ENCODE results near the gene VDAC1.
"Not testable (repeated sequence)": the region's sequence is repeated elsewhere in the genome, so short reads cannot be mapped to it uniquely, and the experiment has no call there.

The VDAC1 gene

DNA sequence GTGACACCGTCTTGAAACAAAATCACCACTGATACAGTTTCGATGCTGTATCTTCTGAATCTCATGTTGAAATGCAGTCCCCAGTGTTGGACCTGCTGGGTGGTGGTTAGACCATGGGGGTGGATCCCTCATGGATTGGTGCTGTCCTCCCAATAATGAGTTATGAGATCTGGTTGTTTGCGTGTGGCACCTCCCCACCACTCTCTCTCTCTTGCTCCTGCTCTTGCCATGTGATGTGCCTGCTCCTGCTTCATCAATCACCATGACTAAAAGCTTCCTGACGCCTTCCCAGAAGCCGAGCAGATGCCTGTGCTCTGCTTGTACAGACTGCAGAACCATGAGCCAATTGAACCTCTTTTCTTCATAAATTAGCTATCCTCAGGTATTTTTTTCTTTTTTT is 21.1 kb downstream of the VDAC1 start:
- TF ChIP-seq, protein P1, sequence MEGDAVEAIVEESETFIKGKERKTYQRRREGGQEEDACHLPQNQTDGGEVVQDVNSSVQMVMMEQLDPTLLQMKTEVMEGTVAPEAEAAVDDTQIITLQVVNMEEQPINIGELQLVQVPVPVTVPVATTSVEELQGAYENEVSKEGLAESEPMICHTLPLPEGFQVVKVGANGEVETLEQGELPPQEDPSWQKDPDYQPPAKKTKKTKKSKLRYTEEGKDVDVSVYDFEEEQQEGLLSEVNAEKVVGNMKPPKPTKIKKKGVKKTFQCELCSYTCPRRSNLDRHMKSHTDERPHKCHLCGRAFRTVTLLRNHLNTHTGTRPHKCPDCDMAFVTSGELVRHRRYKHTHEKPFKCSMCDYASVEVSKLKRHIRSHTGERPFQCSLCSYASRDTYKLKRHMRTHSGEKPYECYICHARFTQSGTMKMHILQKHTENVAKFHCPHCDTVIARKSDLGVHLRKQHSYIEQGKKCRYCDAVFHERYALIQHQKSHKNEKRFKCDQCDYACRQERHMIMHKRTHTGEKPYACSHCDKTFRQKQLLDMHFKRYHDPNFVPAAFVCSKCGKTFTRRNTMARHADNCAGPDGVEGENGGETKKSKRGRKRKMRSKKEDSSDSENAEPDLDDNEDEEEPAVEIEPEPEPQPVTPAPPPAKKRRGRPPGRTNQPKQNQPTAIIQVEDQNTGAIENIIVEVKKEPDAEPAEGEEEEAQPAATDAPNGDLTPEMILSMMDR (IDR thresholded peaks at IDR 0.05; ENCODE audit: extremely low read depth, missing control alignments), result no peak
- no peak for DNase-seq (ENCODE audit: low spot score)

DNA sequence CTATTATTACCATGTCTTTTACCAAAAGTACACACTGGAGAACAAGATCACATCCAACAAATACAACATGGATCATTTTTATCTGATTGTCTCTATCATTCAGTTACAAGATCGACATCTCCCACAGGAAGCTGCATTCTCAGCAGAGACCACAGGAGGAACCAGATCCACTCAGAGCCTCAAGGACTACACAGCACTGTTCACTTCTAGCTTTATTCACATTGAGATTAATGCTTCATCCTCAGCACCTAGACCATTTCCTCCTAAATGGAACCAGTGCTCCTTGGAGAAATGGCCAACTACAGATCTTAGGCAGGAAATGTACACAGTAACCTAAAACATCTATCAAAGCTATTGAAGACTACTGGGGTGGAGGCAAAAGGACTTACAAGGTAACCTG is 23.1 kb downstream of the VDAC1 start:
- DNase-seq (ENCODE audit: low spot score), result no peak
- TF ChIP-seq, protein P1 (IDR thresholded peaks at IDR 0.05; ENCODE audit: extremely low read depth, missing control alignments), result no peak

DNA sequence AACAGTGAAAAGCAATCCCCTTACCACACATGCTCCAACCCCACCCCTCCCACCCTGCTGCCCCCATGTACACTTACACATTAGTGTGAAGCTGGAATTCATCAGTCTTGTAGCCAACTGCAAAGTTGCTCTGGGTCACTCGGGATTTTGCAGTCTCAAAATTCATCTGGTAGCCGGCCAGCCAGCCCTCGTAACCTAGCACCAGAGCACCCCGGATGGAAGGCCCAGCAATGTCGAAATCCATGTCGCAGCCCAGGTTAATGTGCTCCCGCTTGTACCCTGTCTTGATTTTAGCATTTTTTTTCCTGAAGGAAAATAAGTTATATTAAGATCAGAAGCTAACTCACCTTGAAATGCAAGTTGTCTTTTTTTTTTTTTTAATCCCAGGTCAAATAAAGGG is 24.1 kb downstream of the VDAC1 start:
- DNase-seq (ENCODE audit: low spot score), result no peak
- TF ChIP-seq, protein P1 (IDR thresholded peaks at IDR 0.05; ENCODE audit: extremely low read depth, missing control alignments), result no peak

DNA sequence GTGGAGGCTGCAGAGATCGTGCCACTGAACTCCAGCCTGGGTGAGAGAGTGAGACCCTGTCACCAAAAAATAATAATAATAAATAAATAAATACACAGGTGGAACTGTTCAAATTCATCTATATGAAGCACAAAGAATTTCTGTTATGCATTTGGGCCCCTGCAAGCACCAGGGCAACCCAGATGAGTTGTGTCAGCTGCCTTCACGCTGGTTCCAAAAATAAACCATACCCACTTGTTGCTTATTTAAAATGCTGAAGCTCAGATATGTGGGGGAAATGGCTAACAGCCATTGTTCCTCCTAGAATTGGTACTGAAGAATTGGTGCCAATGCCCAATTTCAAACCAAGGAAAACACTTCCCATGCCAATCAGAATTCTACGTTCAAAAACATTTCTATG is 25.8 kb downstream of the VDAC1 start:
- DNase-seq (ENCODE audit: low spot score), result no peak
- TF ChIP-seq, protein P1 (IDR thresholded peaks at IDR 0.05; ENCODE audit: extremely low read depth, missing control alignments), result no peak

DNA sequence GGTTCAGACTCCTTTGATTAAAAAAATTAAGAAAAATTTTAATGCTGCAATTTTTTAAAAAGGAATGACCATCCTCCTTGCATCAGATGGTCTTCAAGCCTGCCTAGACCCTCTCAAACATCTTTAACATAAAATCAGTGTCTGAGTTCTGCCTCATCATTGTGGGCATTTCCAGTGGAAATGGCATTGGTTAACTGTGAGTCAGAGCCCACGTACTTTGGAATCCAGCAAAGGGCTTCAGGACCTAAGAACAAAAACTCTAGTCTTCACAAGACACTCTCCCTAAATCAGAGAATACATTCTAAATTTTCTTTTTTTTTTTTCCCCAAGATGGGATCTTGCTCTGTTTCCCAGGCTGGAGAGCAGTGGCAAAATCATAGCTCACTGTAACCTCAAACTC is 26.9 kb downstream of the VDAC1 start:
- TF ChIP-seq, protein P1 (IDR thresholded peaks at IDR 0.05; ENCODE audit: extremely low read depth, missing control alignments), result no peak

DNA sequence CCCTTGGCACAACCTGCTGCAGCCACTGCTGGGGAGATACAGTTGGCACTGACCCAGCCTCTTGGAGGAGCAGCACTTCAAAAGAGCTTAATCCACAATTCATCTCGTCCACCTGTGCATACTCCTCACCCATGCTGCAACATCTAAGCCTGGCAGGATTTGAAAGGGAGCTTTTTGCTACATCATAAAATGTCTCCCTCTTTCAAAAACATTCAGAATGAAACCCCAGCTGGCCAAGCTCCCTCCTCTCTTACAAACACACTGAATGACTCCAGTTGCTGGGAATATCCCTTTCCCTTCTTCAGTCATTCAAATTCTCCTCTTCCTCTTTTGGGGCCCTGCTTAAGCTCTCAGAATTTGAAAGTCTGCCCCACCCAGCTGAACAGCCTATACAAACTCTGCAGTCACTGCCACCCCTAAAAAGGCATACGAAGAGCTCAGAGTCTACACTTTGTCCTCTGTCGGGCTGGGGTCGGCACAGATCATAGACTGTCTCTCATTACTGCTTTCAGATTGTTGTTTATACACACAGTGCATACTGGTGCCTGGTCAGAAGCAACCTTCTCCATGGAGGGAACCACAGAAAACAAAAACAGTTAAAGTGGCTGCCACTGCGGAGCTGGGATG is 27.5 kb downstream of the VDAC1 start:
- TF ChIP-seq, protein P1 (IDR thresholded peaks at IDR 0.05; ENCODE audit: extremely low read depth, missing control alignments), result no peak
- peak; percentile 26 for DNase-seq (ENCODE audit: low spot score)

More for the DNA sequence above, 26.9 kb downstream of the VDAC1 start:
- DNase-seq (ENCODE audit: low spot score), result no peak

DNA sequence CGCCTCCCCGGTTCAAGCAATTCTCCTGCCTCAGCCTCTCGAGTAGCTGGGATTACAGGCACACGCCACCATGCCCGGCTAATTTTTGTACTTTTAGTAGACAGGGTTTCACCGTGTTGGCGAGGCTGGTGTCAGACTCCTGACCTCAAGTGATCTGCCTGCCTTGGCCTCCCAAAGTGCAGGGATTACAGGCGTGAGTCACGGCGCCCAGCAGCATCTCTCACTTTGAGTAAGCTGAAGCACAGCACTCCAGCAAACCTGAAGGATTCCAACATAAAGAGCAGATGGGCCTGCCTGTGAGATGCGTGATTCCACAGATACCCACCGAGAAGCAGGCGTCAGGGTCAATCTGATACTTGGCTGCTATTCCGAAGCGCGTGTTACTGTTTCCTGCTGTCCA is 29.2 kb downstream of the VDAC1 start:
- DNase-seq (ENCODE audit: low spot score), result not testable (repeated sequence)

DNA sequence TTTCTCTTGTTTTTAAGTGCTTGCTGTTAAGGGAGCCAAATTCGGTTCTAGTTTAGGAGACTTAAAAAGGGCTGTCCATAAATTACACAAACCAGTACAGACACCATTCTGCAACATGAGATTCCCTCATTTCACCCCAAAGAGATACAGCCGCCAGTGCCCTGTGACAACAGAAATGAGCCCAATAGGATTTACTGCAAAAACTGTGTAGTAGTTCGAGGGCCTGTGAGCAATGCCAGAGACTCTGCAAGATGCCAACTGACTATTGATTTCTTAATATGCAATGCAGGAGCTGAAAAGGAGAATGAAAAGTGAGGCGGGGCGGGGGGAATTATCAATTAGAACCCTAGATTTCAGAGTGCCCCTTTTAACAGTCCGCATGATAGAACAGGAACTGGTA is 30.6 kb downstream of the VDAC1 start:
- no peak for DNase-seq (ENCODE audit: low spot score)
- TF ChIP-seq, protein P1 (IDR thresholded peaks at IDR 0.05; ENCODE audit: extremely low read depth, missing control alignments), result no peak

All from GM20000 (cell line).